Activated T-helper 1 cell treated with Interleukin-2 at 50 U/mL for 16 hours (primary cell): Measurements from ENCODE around the gene NTN4.
"Not testable (repeated sequence)": the region's sequence is repeated elsewhere in the genome, so short reads cannot be mapped to it uniquely, and the experiment has no call there.

Experiments
- DNase-seq: peaks from one replicate; pipeline ENCODE4 v3.0.0-alpha.2; 2020; ENCODE audit warnings: low read depth

NTN4 gene

DNA sequence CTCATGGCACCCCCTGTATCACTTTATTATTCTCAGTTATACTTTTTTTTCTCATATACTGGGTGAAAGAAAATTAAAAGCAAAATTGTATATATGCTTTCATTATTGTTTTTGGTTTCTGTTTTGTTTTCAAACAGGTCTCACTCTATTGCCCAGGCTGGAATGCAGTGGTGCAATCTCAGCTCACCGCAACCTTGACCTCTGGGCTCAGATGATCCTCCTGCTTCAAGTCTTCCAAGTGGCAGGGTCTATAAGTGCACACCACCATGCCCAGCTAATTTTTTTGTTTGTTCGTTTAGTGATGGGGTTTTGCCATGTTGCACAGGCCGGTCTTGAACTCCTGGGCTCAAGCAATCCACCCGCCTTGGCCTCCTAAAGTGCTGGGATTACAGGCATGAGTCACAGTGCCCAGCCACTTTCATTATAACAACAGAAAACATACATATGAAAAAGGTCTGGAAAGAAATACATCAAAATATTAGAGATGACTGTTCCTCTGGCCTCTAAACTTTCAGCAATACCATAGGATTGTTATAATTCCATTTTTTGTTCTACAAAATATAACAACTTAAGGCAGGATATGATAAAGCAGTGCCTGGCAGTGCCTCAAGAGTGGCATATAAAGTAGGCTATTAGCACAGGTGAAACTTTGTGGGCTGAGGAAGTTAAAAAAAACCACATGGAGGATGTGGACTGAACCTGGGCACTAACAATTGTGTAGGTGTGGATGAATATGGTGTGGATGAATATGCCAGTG is 5.8 kb upstream of the NTN4 start:
- DNase-seq: no peak

GRCh38 chr12:95790917-95791849 is 619 bp upstream of the NTN4 start:
- DNase-seq: no peak

DNA sequence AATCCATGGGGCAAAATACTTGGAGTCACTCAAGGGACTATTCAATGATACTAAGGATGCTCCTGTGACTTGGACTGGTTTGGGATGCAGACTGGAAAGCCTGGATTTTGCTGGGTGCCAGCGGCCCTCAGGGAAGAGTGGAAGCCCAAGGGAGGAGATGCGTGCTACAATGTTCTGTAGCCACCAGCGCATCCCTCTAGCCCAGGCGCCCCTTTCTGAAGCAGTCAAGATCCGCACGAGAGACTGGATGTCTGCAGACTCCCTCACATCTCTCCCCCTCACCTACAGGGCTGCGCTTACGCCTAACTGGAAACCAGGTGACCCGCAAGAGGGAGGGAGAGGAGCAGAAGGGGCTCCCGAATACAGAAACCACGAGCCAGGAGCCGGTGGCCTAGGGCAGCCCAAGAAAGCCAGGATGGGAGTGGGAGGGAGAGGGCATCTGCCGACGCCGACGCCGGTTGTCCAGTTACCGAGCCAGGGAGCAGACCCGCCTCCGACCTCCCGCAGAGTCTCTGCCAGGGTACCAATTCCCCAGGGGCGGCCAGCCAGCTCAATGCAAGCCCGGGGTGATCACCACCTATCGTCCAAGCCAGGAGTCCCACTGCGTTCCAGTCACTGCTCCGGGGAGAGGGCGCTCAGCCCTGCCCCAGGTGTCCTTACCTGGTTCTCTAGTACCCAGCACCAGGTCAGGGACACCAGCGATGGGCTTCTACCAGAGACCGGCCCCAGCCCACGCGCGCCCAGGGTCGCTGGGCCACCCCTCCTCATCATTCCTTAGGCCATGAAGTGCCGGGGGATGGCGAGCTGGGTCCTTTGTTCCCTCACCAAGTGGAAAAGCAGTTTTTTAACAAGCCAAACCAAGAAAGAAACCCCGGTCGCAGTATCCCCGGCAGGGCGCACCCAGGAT is 1.2 kb downstream of the NTN4 start:
- DNase-seq: no peak

- DNase-seq: no peak
Observed at GRCh38 chr12:95788637-95789036, 1.9 kb downstream of the NTN4 start.

- DNase-seq: no peak
Observed at GRCh38 chr12:95787274-95787818, 3.2 kb downstream of the NTN4 start.

DNA sequence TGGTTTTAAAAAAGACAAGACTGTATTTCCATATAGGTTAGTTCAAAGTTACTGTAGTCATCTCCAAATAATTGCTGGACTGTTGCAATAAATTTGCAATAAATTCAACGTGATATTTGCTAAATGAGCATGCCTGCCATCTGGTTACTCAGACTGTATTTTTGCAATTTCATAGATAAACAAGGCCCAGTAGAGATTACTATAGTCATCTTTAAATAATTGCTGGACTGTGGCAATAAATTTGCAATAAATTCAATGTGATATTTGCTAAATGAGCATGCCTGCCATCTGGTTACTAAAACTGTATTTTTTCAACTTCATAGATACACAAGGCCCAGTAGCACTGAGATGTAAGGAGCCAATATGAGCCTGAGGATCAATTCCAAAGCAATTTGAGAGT is 5.6 kb downstream of the NTN4 start:
- no peak for DNase-seq

GRCh38 chr12:95784286-95784685 is 6.3 kb downstream of the NTN4 start:
- no peak for DNase-seq

DNA sequence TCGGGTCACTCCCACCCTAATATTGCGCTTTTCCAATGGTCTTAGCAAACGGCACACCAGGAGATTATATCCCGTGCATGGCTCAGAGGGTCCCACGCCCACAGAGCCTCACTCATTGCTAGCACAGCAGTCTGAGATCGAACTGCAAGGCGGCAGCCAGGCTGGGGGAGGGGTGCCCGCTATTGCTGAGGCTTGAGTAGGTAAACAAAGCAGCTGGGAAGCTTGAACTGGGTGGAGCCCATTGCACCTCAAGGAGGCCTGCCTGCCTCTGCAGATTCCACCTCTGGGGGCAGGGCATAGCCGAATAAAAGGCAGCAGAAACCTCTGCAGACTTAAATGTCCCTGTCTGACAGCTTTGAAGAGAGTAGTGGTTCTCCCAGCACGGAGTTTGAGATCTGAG is 15.1 kb downstream of the NTN4 start:
- DNase-seq: not testable (repeated sequence)

DNA sequence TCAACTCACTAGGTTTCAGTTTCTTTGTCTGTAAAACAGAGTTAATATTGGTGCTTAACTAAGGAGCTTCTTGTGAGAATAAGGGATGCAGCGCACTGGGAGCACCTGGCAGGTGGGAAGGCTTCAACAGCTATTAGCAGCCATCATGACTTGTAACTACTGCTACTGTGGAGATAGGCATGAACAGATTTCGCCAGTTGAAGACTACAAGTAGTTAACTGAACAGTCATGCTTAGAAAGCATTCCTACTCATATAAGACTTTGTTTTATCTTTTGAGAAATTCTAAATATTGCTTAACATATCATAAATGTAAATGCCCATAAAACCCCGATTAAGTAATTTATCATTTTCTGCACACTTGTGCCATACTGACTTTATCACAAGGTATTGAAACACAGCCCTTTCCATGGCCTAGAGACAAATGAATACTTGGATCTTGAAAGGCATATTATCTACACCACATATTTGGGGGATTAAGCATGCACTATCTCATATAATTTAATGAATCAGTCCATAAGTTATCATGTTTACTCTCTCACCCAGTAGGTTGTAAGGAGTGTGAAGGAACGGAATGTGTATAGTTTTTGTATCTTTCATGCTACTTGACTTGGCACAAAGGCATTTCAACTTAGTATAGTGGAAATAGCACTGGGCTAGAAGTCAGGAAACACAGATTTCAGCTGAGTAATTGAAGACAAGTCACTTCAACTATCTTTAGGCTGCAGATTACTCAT is 16.1 kb downstream of the NTN4 start:
- no peak for DNase-seq

DNA sequence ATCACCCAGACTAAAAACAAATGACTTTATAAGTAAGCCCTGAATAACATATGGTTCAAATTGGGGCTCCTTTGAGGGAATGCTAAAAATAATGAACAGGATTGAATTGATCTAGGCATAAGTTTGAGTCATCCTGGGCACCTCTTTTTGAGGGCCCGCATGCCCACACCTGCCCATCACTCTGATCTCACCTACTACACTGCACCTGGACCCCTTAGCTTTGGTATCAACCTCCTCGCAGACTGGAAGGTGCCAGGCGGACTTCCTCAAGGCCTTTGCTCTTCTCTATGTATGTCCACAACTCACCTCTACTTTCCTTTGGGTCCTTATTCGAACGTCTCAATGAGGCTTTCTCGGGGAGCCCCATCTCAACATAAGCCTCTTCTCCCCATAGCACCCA is 17.2 kb downstream of the NTN4 start:
- no peak for DNase-seq

DNA sequence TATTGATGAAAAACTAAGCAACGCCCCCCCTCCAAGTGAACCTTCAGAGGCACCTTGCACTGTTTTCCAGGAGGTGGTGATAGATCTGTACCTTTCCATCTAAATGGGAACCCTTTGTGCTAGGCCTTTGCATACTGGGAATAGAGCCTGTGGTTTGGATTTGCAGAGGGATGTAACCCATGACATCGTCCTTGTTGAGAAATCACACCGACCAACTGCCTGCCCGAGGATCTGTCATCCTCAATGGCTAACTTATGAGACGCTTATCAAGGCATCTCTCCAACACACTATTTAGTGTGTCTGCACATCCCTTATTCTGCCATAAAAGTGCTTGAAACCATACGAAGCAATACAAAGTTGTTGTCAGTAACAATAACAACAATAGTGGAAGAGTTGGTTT is 22.9 kb downstream of the NTN4 start:
- no peak for DNase-seq

DNA sequence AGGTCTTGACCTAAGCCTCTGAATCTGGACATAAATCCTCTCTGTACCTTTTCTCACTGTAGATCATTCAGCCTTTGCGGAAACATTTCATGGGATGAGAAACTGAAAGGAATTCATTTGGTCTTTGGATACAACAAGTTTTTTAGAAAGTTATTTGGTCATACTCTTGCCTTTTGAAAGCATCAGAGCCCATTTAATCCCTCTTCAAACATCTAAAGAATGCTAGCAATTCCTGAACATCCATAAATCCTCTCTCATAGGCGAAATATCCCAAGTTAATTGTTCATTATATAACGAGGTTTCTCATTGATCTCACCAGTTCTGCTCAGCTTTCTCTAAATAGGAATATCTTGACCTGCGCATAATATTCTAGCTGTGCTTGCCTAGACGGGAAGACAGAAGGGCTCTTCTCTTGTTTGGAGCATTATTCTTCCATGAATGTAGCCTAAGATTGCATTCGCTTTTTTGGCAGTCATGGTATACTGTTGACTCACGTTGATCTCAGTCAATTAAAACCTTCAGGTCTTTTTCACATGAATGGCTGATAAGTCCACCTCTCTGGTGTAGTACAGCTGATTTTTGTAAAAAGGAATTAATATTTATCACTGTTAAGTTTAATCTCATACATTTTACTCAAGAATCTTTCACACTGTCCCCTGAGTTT is 24.1 kb downstream of the NTN4 start:
- DNase-seq: no peak

DNA sequence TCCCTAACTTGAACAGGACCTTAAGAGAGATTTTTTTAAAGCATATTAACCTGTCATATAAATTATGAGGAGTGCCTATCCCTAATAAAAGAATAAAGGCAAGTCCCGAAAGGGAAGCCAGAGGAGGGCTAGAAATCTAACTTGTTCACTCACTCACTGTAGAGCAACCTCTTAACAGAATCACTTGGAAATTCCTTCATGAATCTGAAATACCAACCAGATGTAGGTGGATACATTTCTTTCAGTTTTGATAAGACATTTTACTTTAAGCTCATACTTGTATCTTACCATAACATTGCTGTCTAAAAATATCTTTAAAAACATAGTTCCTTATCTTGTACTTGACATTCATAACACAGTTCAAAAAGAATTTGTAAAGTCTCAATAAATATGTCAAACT is 25.7 kb downstream of the NTN4 start:
- no peak for DNase-seq

- DNase-seq: no peak
Observed at GRCh38 chr12:95763809-95764253, 26.7 kb downstream of the NTN4 start.

- no peak for DNase-seq
Observed at GRCh38 chr12:95762123-95762785, 28.3 kb downstream of the NTN4 start.

DNA sequence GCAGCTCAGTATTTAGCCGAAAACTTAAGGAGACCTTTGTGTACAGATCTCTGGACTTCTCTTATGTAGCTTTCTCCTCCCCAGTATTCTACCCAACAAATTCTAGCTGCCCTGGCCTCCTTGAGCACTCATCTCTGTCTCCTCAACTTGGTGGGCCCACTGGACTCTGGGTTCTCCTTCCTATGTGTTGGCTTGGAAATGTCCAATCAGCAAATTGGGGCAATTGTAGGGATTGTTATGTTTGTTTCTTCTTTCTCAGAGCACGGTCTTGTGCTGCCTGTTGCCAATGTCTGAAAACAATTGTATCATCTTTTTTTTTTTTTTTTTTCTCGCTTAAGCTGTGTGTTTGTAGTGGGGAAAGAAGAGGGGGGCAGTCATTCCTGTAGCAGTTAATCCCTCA is 30.2 kb downstream of the NTN4 start:
- no peak for DNase-seq

DNA sequence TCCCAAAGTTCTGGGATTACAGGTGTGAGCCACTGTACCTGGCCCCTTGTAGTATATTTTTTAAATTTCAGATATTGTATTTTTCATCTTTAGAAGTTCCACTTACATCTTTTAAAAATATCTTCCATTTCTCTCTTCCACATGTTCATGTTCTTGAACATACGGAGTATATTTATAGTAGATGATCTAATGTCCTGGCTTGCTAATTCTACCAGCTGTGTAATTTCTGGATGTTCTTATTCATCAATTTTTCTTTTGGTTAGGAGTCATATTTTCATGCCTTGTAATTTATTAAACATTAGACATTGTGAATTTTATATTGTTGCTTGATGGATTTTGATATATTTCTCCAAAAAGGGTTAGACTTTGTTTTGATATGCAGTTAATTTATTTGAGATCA is 30.8 kb downstream of the NTN4 start:
- no peak for DNase-seq

- no peak for DNase-seq
Observed at GRCh38 chr12:95759039-95759438, 31.5 kb downstream of the NTN4 start.

- DNase-seq: no peak
Observed at GRCh38 chr12:95756362-95756761, 34.2 kb downstream of the NTN4 start.

- DNase-seq: no peak
Observed at GRCh38 chr12:95755261-95755865, 35.2 kb downstream of the NTN4 start.
